K562 (cell line): Measurements from ENCODE around the gene SLC12A9. TPM values are rescaled to one million over a fixed set of nuclear protein-coding genes. Genes with fewer than 3 reads are reported as not detected.

Experiments
- MAFK ChIP-seq: IDR thresholded peaks from 2 replicates; pipeline ENCODE4 v1.6.1; 2011; ENCODE audit warnings: low read length, improper control_type of control experiment
- NR2C1 ChIP-seq, 2 experiments: fragments of 450-650 bp; IDR thresholded peaks; 2 replicates each; pipeline ENCODE4 v1.6.1; 2017; ENCODE audit warnings: mild to moderate bottlenecking in 2 of 2, antibody characterized with exemption in 1 of 2, inconsistent platforms in 1 of 2, missing compliant biosample characterization in 1 of 2, missing genetic modification characterization in 1 of 2
- PTRF ChIP-seq: fragments of 450-650 bp; IDR thresholded peaks from 2 replicates; pipeline ENCODE4 v1.6.1; 2016; ENCODE audit warnings: mild to moderate bottlenecking, missing genetic modification characterization, missing compliant biosample characterization
- RBBP5 ChIP-seq: fragments of 200-600 bp; sonication (generic); IDR thresholded peaks from 2 replicates; pipeline ENCODE4 v1.6.1; 2012; ENCODE audit warnings: borderline replicate concordance, mild to moderate bottlenecking, low read length, control low read depth, inconsistent platforms; ENCODE audit not compliant: insufficient read depth, poor library complexity, severe bottlenecking
- RNF2 ChIP-seq: sonication (generic); IDR thresholded peaks from 2 replicates; pipeline ENCODE4 v1.6.1; 2016
- SMARCB1 ChIP-seq: IDR thresholded peaks from 2 replicates; pipeline ENCODE4 v1.6.1; 2011; ENCODE audit warnings: improper control_type of control experiment, low read depth; ENCODE audit not compliant: insufficient read length
- ZNF282 ChIP-seq: sonication (generic); formaldehyde crosslinking; IDR thresholded peaks from 2 replicates; pipeline ENCODE4 v1.8.1; 2023; ENCODE audit warnings: missing genetic modification reagents
- polyA plus RNA-seq, 8 experiments: library from polyadenylated mRNA; depleted of rRNA in 4 of 8; stranded (reverse) in 5 of 8; unstranded in 3 of 8; fragments of >200 nt; fragmentation: Nextera tagmentation in 2 of 8; fragmentation: Illumina TruSeq in 1 of 8; extraction: Ambion mirVana in 2 of 8; extraction: Trizol in 1 of 8; gene quantifications; 2 replicates each; pipeline versions ENCODE4 v1.2.1 to v1.2.3, GENCODE V29; 2011 to 2014; ENCODE audit warnings: inconsistent platforms in 1 of 8, missing spikeins in 1 of 8
- total RNA-seq, 7 experiments: library from RNA; depleted of rRNA in 6 of 7; stranded (reverse); fragments of >200 nt in 6 of 7; fragmentation: Illumina TruSeq in 2 of 7; extraction: Trizol in 2 of 7; gene quantifications; 2 replicates each; pipeline versions ENCODE4 v1.2.1 to v1.2.3, GENCODE V29; 2011 to 2021; ENCODE audit warnings: low replicate concordance in 1 of 7
- TF ChIP-seq, protein P1 (sequence below): fragments of 450-650 bp; IDR thresholded peaks from one replicate; pipeline ENCODE4 v1.6.1; 2018; ENCODE audit warnings: mild to moderate bottlenecking, moderate library complexity; ENCODE audit not compliant: partially characterized antibody
- TF ChIP-seq, protein P2 (sequence below): fragments of 450-650 bp; formaldehyde crosslinking; IDR thresholded peaks from 2 replicates; pipeline ENCODE4 v1.4.0; 2022; ENCODE audit warnings: missing genetic modification characterization
- TF ChIP-seq, protein P3 (sequence below): fragments of 450-650 bp; formaldehyde crosslinking; conservative IDR thresholded peaks from 2 replicates; pipeline ENCODE4 v1.4.0; 2022; ENCODE audit warnings: mild to moderate bottlenecking, missing genetic modification characterization
- TF ChIP-seq, protein P4 (sequence below): sonication (generic); formaldehyde crosslinking; IDR thresholded peaks from 2 replicates; pipeline ENCODE4 v1.8.0; 2022; ENCODE audit warnings: mild to moderate bottlenecking, low read depth, missing genetic modification reagents
- TF ChIP-seq, protein P5 (sequence below), 3 experiments: fragments of 200-800 bp in 1 of 3; fragments of 250-450 bp in 1 of 3; fragments of 450-650 bp in 1 of 3; sonication (Bioruptor Pico) in 1 of 3; sonication (Bioruptor generic) in 1 of 3; formaldehyde crosslinking in 1 of 3; IDR thresholded peaks; 2 replicates each; pipeline versions ENCODE4 v1.6.1 to v1.8.0; 2016 to 2022; ENCODE audit warnings: mild to moderate bottlenecking in 2 of 3, missing genetic modification characterization in 2 of 3, missing compliant biosample characterization in 1 of 3, moderate library complexity in 1 of 3
- TF ChIP-seq, protein P6 (sequence below), 2 experiments: IDR thresholded peaks in 1 of 2; conservative IDR thresholded peaks in 1 of 2; 2 replicates each; pipeline ENCODE4 v1.6.1; 2016; ENCODE audit warnings: low read depth in 2 of 2, mild to moderate bottlenecking in 1 of 2, missing compliant biosample characterization in 1 of 2, missing genetic modification characterization in 1 of 2, moderate library complexity in 1 of 2

Gene SLC12A9
- total and polyA plus RNA-seq, 9 of the 15 experiments (the other 6 are each of a cell fraction or from before 2014, with no cell fraction given): 0.06 to 20.2 (median 10.7) TPM

DNA sequence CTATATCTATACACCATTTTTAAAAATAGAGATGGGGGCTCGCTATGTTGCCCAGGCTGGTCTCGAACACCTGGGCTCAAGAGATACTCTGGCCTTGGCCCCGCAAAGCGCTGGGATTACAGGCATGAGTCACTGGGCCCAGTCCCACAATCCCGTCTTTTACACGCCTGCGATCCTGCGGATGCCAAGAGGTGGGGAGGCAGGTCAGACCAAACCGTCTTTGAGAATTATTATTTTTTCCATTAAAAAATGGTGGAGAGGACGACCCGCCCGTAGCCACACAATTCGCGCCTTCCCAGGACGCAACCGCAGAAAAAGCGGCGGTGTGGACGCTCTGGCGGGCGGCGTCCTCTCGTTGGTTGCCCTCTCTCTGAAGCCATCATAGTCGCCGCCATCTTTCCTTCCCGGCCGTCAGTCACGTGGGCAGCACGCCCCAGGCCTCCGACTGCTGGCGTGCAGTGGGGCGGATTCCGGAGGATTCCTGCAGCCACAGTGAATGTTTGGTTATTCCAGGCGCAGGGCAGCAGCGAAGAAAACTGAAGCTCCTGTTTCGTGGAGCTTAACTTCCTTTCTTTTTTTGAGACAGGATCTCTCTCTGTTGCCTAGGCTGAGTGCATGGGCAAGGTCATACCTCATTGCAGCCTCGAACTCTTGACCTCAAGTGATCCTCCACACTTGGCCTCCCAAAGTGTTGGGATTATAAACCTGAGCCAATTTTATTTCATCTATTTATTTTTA is 15.2 kb upstream of the SLC12A9 start (continued):
- TF ChIP-seq, protein P1, sequence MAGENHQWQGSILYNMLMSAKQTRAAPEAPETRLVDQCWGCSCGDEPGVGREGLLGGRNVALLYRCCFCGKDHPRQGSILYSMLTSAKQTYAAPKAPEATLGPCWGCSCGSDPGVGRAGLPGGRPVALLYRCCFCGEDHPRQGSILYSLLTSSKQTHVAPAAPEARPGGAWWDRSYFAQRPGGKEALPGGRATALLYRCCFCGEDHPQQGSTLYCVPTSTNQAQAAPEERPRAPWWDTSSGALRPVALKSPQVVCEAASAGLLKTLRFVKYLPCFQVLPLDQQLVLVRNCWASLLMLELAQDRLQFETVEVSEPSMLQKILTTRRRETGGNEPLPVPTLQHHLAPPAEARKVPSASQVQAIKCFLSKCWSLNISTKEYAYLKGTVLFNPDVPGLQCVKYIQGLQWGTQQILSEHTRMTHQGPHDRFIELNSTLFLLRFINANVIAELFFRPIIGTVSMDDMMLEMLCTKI: no peak
- no peak for TF ChIP-seq RBBP5
- TF ChIP-seq SMARCB1: no peak
- no peak for TF ChIP-seq ZNF282 (CRISPR knock-in tag)
- TF ChIP-seq, protein P2, sequence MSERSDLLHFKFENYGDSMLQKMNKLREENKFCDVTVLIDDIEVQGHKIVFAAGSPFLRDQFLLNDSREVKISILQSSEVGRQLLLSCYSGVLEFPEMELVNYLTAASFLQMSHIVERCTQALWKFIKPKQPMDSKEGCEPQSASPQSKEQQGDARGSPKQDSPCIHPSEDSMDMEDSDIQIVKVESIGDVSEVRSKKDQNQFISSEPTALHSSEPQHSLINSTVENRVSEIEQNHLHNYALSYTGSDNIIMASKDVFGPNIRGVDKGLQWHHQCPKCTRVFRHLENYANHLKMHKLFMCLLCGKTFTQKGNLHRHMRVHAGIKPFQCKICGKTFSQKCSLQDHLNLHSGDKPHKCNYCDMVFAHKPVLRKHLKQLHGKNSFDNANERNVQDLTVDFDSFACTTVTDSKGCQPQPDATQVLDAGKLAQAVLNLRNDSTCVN (CRISPR knock-in tag): no peak
- TF ChIP-seq, protein P3, sequence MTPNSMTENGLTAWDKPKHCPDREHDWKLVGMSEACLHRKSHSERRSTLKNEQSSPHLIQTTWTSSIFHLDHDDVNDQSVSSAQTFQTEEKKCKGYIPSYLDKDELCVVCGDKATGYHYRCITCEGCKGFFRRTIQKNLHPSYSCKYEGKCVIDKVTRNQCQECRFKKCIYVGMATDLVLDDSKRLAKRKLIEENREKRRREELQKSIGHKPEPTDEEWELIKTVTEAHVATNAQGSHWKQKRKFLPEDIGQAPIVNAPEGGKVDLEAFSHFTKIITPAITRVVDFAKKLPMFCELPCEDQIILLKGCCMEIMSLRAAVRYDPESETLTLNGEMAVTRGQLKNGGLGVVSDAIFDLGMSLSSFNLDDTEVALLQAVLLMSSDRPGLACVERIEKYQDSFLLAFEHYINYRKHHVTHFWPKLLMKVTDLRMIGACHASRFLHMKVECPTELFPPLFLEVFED: no peak
- TF ChIP-seq PTRF (tag): no peak
- peak; percentile 80 for TF ChIP-seq RNF2
- TF ChIP-seq, protein P4, sequence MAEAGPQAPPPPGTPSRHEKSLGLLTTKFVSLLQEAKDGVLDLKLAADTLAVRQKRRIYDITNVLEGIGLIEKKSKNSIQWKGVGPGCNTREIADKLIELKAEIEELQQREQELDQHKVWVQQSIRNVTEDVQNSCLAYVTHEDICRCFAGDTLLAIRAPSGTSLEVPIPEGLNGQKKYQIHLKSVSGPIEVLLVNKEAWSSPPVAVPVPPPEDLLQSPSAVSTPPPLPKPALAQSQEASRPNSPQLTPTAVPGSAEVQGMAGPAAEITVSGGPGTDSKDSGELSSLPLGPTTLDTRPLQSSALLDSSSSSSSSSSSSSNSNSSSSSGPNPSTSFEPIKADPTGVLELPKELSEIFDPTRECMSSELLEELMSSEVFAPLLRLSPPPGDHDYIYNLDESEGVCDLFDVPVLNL: peak; percentile 76; the same call in 1 of the 2 replicates
- TF ChIP-seq, protein P5, sequence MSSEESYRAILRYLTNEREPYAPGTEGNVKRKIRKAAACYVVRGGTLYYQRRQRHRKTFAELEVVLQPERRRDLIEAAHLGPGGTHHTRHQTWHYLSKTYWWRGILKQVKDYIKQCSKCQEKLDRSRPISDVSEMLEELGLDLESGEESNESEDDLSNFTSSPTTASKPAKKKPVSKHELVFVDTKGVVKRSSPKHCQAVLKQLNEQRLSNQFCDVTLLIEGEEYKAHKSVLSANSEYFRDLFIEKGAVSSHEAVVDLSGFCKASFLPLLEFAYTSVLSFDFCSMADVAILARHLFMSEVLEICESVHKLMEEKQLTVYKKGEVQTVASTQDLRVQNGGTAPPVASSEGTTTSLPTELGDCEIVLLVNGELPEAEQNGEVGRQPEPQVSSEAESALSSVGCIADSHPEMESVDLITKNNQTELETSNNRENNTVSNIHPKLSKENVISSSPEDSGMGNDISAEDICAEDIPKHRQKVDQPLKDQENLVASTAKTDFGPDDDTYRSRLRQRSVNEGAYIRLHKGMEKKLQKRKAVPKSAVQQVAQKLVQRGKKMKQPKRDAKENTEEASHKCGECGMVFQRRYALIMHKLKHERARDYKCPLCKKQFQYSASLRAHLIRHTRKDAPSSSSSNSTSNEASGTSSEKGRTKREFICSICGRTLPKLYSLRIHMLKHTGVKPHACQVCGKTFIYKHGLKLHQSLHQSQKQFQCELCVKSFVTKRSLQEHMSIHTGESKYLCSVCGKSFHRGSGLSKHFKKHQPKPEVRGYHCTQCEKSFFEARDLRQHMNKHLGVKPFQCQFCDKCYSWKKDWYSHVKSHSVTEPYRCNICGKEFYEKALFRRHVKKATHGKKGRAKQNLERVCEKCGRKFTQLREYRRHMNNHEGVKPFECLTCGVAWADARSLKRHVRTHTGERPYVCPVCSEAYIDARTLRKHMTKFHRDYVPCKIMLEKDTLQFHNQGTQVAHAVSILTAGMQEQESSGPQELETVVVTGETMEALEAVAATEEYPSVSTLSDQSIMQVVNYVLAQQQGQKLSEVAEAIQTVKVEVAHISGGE (CRISPR knock-in tag; IDR thresholded peaks at IDR 0.05): peak in 1 of 3 experiments; percentile 66; a peak in 2 of 6 replicates
- TF ChIP-seq NR2C1 (IDR thresholded peaks at IDR 0.05): peak; percentile 81
- peak; percentile 80 for TF ChIP-seq NR2C1 (tag; IDR thresholded peaks at IDR 0.05)
- TF ChIP-seq MAFK: no peak
- TF ChIP-seq, protein P6, sequence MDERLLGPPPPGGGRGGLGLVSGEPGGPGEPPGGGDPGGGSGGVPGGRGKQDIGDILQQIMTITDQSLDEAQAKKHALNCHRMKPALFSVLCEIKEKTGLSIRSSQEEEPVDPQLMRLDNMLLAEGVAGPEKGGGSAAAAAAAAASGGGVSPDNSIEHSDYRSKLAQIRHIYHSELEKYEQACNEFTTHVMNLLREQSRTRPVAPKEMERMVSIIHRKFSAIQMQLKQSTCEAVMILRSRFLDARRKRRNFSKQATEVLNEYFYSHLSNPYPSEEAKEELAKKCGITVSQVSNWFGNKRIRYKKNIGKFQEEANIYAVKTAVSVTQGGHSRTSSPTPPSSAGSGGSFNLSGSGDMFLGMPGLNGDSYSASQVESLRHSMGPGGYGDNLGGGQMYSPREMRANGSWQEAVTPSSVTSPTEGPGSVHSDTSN (CRISPR knock-in tag; IDR thresholded peaks at IDR 0.05; ENCODE audit: low read depth): no peak
- TF ChIP-seq, protein P6 (tag; conservative IDR thresholded peaks at IDR 0.05; ENCODE audit: low read depth): no peak
